22Rv1 (cell line): Measurements from ENCODE around the gene SCN7A.

Experiments used
- ZFX ChIP-seq: fragments of 450-650 bp; IDR thresholded peaks from 2 replicates; pipeline ENCODE4 v1.6.1; 2017; ENCODE audit warnings: antibody characterized with exemption, borderline replicate concordance
- TF ChIP-seq, protein P1 (sequence below): fragments of 450-650 bp; IDR thresholded peaks from 2 replicates; pipeline ENCODE4 v1.5.1; 2017; ENCODE audit warnings: mild to moderate bottlenecking

DNA sequence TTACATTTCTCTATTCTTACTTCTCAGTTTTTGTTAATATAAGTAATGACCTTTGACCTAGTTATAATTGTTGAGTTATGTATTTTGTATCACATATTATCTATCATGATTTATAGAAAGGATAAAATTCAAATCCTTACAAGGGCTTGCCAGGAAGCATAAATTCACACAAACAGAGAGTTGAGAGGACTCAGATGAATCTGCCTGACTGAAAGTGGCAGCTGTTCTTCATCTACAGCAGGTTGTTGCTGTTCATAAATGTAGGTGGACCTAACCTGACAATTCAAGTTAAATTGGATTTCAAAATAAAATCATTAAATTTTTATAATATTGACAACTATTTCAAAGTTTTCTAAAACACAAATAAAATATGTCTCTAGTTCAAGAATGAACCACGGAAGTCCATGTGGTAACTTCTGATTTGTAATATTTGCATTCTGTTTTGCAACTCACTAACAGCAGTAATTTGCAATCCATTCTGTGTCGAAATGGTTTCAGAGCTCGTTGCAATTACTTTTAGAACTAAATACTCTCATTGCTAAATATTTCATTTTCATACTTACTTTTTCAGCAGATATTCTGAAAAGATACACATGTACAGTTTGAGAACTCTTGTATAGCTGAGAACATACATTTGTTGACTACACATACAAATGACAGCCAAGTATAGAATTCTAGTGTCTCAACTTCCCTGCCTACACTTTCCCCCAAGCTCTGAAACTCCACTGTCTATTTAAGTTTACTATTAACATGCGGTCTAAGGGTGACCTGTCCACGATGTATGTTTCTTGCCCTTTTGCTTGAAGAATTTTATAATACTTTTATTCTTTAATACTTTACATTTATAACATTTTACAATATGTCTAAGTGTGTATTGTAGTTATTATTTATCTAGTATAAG, 25.7 kb downstream of the SCN7A start:
- TF ChIP-seq, protein P1, sequence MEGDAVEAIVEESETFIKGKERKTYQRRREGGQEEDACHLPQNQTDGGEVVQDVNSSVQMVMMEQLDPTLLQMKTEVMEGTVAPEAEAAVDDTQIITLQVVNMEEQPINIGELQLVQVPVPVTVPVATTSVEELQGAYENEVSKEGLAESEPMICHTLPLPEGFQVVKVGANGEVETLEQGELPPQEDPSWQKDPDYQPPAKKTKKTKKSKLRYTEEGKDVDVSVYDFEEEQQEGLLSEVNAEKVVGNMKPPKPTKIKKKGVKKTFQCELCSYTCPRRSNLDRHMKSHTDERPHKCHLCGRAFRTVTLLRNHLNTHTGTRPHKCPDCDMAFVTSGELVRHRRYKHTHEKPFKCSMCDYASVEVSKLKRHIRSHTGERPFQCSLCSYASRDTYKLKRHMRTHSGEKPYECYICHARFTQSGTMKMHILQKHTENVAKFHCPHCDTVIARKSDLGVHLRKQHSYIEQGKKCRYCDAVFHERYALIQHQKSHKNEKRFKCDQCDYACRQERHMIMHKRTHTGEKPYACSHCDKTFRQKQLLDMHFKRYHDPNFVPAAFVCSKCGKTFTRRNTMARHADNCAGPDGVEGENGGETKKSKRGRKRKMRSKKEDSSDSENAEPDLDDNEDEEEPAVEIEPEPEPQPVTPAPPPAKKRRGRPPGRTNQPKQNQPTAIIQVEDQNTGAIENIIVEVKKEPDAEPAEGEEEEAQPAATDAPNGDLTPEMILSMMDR = no peak
- no peak for TF ChIP-seq ZFX
